ENCODE data around the gene HEY2.

DNA sequence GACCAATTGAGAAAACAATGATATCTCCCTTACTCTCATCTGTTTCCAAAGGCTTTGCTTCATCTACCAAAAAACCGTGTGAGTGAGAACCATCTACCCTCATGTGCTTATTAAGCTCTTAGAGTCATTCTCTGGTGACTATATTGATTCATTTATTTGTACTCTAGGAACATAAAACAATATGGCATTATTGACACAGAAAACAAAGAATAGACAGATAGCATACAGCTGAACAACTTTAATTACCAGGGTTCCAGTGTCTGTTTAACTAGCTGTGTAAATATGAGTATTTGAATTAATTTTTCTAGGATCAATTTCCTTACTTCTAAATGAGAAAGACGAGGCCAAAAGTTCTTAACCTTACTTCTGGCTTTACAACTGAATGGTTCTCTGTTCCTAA lies 31.3 kb upstream of the HEY2 start:
- TF ChIP-seq POLR2A (IDR thresholded peaks at IDR 0.05) (no peak), EP300 (IDR thresholded peaks at IDR 0.05) (no peak)
- TF ChIP-seq, protein P1, sequence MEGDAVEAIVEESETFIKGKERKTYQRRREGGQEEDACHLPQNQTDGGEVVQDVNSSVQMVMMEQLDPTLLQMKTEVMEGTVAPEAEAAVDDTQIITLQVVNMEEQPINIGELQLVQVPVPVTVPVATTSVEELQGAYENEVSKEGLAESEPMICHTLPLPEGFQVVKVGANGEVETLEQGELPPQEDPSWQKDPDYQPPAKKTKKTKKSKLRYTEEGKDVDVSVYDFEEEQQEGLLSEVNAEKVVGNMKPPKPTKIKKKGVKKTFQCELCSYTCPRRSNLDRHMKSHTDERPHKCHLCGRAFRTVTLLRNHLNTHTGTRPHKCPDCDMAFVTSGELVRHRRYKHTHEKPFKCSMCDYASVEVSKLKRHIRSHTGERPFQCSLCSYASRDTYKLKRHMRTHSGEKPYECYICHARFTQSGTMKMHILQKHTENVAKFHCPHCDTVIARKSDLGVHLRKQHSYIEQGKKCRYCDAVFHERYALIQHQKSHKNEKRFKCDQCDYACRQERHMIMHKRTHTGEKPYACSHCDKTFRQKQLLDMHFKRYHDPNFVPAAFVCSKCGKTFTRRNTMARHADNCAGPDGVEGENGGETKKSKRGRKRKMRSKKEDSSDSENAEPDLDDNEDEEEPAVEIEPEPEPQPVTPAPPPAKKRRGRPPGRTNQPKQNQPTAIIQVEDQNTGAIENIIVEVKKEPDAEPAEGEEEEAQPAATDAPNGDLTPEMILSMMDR (IDR thresholded peaks at IDR 0.05) = no peak

Data from ovary (tissue), 3 donors.